Chondrocyte (in vitro differentiated cells): ENCODE results near the gene P3H3. TPM values are rescaled to one million over a fixed set of nuclear protein-coding genes. Genes with fewer than 3 reads are reported as not detected.

ENCODE experiments used
- DNase-seq: peaks from one replicate; pipeline ENCODE4 v3.0.0; 2021; ENCODE audit warnings: mixed read lengths, low spot score
- H3K27ac Mint-ChIP-seq: one replicate; pipeline ENCODE4 v1.8.0; 2021; ENCODE audit warnings: mild to moderate bottlenecking, moderate library complexity, mixed read lengths; ENCODE audit not compliant: unreplicated experiment
- H3K27me3 Mint-ChIP-seq: 2 replicates; pipeline ENCODE4 v1.8.0; 2021; ENCODE audit warnings: low read depth, mixed read lengths
- H3K36me3 Mint-ChIP-seq: 2 replicates; pipeline ENCODE4 v1.8.0; 2021; ENCODE audit warnings: low read depth, mixed read lengths
- H3K4me1 Mint-ChIP-seq: 2 replicates; pipeline ENCODE4 v1.8.0; 2021; ENCODE audit warnings: low read depth, mild to moderate bottlenecking, mixed read lengths
- H3K4me3 Mint-ChIP-seq: one replicate; pipeline ENCODE4 v1.8.0; 2021; ENCODE audit warnings: mild to moderate bottlenecking, moderate library complexity, mixed read lengths; ENCODE audit not compliant: unreplicated experiment
- H3K9me3 Mint-ChIP-seq: 2 replicates; pipeline ENCODE4 v1.8.0; 2021; ENCODE audit warnings: low read depth, mixed read lengths
- CTCF ChIP-seq: fragments of 200-600 bp; sonication (generic); IDR thresholded peaks from 2 replicates; pipeline ENCODE4 v1.5.0; 2021; ENCODE audit warnings: antibody characterized with exemption, mild to moderate bottlenecking, moderate library complexity
- total RNA-seq: library from RNA; stranded (reverse); gene quantifications from 3 replicates; pipeline ENCODE4 v1.2.1, GENCODE V29; 2021

Gene P3H3
- total RNA-seq, 1 donor from 2014 or later = 114 TPM

- H3K4me1 Mint-ChIP-seq = peaks cover 27% of the 10 kb centered on the region
- no peaks in the 10 kb centered on the region for H3K9me3 Mint-ChIP-seq
- TF ChIP-seq CTCF = no peak
- peaks cover 3% of the 10 kb centered on the region for H3K27me3 Mint-ChIP-seq
- H3K36me3 Mint-ChIP-seq = no peaks in the 10 kb centered on the region
- H3K4me3 Mint-ChIP-seq = no peak overlapping the region
- no peak overlapping the region for H3K27ac Mint-ChIP-seq
- no peak for DNase-seq
Measured at GRCh38 chr12:6817662-6818157, 10.5 kb upstream of the P3H3 start.

- Mint-ChIP-seq H3K9me3 (no peaks in the 10 kb centered on the region), H3K27ac (no peak overlapping the region), H3K36me3 (no peaks in the 10 kb centered on the region), H3K4me1 (peaks cover 32% of the 10 kb centered on the region), H3K4me3 (no peak overlapping the region), H3K27me3 (peaks cover 3% of the 10 kb centered on the region)
- TF ChIP-seq CTCF = no peak
- no peak for DNase-seq
Measured at GRCh38 chr12:6818222-6818621, 10.0 kb upstream of the P3H3 start.

- no peak overlapping the region for H3K27ac Mint-ChIP-seq
Measured at GRCh38 chr12:6818645-6819044, 9.6 kb upstream of the P3H3 start.

GRCh38 chr12:6819106-6820030, 8.8 kb upstream of the P3H3 start:
- no peak for TF ChIP-seq CTCF
- no peak overlapping the region for H3K27ac Mint-ChIP-seq
- H3K27me3 Mint-ChIP-seq = peaks cover 3% of the 10 kb centered on the region
- H3K9me3 Mint-ChIP-seq = no peaks in the 10 kb centered on the region
- H3K4me3 Mint-ChIP-seq = no peak overlapping the region
- no peak for DNase-seq
- H3K36me3 Mint-ChIP-seq = no peaks in the 10 kb centered on the region
- H3K4me1 Mint-ChIP-seq = peaks cover 34% of the 10 kb centered on the region

More at GRCh38 chr12:6818645-6819044, 9.6 kb upstream of the P3H3 start:
- H3K27me3 Mint-ChIP-seq = peaks cover 3% of the 10 kb centered on the region
- no peak for TF ChIP-seq CTCF
- no peaks in the 10 kb centered on the region for H3K9me3 Mint-ChIP-seq
- H3K4me3 Mint-ChIP-seq = no peak overlapping the region
- DNase-seq = no peak
- H3K4me1 Mint-ChIP-seq = peaks cover 34% of the 10 kb centered on the region
- H3K36me3 Mint-ChIP-seq = no peaks in the 10 kb centered on the region

- Mint-ChIP-seq H3K4me3 (no peak overlapping the region), H3K27me3 (peaks cover 3% of the 10 kb centered on the region), H3K9me3 (no peaks in the 10 kb centered on the region), H3K4me1 (peaks cover 39% of the 10 kb centered on the region), H3K27ac (no peak overlapping the region), H3K36me3 (no peaks in the 10 kb centered on the region)
- DNase-seq = no peak
- TF ChIP-seq CTCF = no peak
Measured at GRCh38 chr12:6820166-6820565, 8.0 kb upstream of the P3H3 start.
